Esophagus squamous epithelium (tissue), 5 donors: Measurements from ENCODE around the gene RSU1. TPM values are rescaled to one million over a fixed set of nuclear protein-coding genes. Genes with fewer than 3 reads are reported as not detected.
A peak's percentile ranks its signal among the peaks of the same experiment; 100 is the strongest.
"Not testable (repeated sequence)": the region's sequence is repeated elsewhere in the genome, so short reads cannot be mapped to it uniquely, and the experiment has no call there.

Experiments
- DNase-seq: peaks from one replicate; lab custom pipeline; 2025; lab: John Stamatoyannopoulos, UW
- H3K27ac ChIP-seq, 4 donors: fragments of 200-600 bp; sonication (generic); one replicate each; pipeline ENCODE4 v1.5.1; 2016 to 2019; ENCODE audit warnings: mild to moderate bottlenecking in 1 of 4
- H3K27me3 ChIP-seq, 4 donors: fragments of 200-600 bp; sonication (generic); 1 replicate in 3 of 4; 2 replicates in 1 of 4; pipeline versions ENCODE4 v1.5.1 to v1.6.0; 2017 to 2021; ENCODE audit warnings: antibody characterized with exemption in 1 of 4
- H3K36me3 ChIP-seq, 3 donors: fragments of 200-600 bp; sonication (generic); one replicate each; pipeline ENCODE4 v1.5.1; 2016 to 2019
- H3K4me1 ChIP-seq, 3 donors: fragments of 200-600 bp; sonication (generic); one replicate each; pipeline ENCODE4 v1.5.1; 2017 to 2019
- H3K4me3 ChIP-seq, 4 donors: fragments of 200-600 bp; sonication (generic); 1 replicate in 3 of 4; 2 replicates in 1 of 4; pipeline ENCODE4 v1.5.1; 2016 to 2019; ENCODE audit warnings: mild to moderate bottlenecking in 2 of 4, moderate library complexity in 1 of 4
- H3K9me3 ChIP-seq, 3 donors: fragments of 200-600 bp; sonication (generic); one replicate each; pipeline ENCODE4 v1.5.1; 2016 to 2019
- POLR2A ChIP-seq, 4 donors: fragments of 450-650 bp; IDR thresholded peaks; one replicate each; pipeline ENCODE4 v1.6.1; 2017; ENCODE audit warnings: antibody characterized with exemption in 4 of 4, mild to moderate bottlenecking in 4 of 4, moderate library complexity in 3 of 4
- WGBS, 2 donors: methylation state at CpG; one replicate each; pipeline ENCODE4 v1.1.5; 2018; 5-methylcytosine and 5-hydroxymethylcytosine counted together
- intact Hi-C: fragments of 100-400 bp; cut with DNase I; formaldehyde crosslinking; loops from one replicate; pipeline ENCODE4 v1.15.0; 2022
- total RNA-seq, 4 donors: library from RNA; depleted of rRNA; stranded (reverse); fragments of >200 nt; gene quantifications; one replicate each; pipeline ENCODE4 v1.1.0, GENCODE V29; 2016
- TF ChIP-seq, protein P1 (sequence below), 6 experiments: fragments of 450-650 bp in 4 of 6; fragments of 200-600 bp in 2 of 6; sonication (generic) in 2 of 6; IDR thresholded peaks; one replicate each; pipeline ENCODE4 v1.5.1; 2016 to 2019; ENCODE audit warnings: antibody characterized with exemption in 6 of 6, mild to moderate bottlenecking in 4 of 6, moderate library complexity in 4 of 6
- donor health status: DM: yes; HTN: yes; CAD: no.

RSU1 gene
- total RNA-seq, 4 donors from 2014 or later = 43.5 to 61.5 (median 51.3) TPM

DNA sequence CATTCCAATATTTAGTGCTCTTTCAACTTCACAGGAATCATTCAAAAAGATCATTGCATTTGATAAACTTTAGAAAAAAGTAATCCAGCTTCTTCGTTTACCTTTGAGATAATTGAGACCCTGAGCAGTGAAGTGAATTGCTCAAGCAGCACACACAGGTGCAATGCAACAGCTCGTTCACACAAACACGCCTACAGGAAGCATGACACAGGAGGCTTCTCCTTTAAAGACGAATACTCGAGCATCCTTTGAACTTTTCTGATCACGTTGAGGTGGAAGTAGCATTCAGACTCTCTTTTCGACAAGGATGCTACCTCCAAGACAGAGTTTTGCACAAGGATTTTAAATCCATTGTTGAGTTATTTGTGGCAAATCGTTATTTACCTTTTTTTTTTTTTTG, 18.0 kb upstream of the RSU1 start:
- TF ChIP-seq, protein P1, sequence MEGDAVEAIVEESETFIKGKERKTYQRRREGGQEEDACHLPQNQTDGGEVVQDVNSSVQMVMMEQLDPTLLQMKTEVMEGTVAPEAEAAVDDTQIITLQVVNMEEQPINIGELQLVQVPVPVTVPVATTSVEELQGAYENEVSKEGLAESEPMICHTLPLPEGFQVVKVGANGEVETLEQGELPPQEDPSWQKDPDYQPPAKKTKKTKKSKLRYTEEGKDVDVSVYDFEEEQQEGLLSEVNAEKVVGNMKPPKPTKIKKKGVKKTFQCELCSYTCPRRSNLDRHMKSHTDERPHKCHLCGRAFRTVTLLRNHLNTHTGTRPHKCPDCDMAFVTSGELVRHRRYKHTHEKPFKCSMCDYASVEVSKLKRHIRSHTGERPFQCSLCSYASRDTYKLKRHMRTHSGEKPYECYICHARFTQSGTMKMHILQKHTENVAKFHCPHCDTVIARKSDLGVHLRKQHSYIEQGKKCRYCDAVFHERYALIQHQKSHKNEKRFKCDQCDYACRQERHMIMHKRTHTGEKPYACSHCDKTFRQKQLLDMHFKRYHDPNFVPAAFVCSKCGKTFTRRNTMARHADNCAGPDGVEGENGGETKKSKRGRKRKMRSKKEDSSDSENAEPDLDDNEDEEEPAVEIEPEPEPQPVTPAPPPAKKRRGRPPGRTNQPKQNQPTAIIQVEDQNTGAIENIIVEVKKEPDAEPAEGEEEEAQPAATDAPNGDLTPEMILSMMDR (IDR thresholded peaks at IDR 0.05) = no peak
- TF ChIP-seq POLR2A (IDR thresholded peaks at IDR 0.05) = no peak
- no peak overlapping the region for H3K4me3 ChIP-seq
- H3K27ac ChIP-seq = no peak overlapping the region
- no peak for DNase-seq
- no peaks in the 10 kb centered on the region for H3K36me3 ChIP-seq
- 59 to 61% methylated on average over 8 of the region's 8 CpGs for WGBS, 2 donors
- intact Hi-C loops = no loop called here
- no peaks in the 10 kb centered on the region for H3K27me3 ChIP-seq
- no peaks in the 10 kb centered on the region for H3K4me1 ChIP-seq
- no peaks in the 10 kb centered on the region for H3K9me3 ChIP-seq

DNA sequence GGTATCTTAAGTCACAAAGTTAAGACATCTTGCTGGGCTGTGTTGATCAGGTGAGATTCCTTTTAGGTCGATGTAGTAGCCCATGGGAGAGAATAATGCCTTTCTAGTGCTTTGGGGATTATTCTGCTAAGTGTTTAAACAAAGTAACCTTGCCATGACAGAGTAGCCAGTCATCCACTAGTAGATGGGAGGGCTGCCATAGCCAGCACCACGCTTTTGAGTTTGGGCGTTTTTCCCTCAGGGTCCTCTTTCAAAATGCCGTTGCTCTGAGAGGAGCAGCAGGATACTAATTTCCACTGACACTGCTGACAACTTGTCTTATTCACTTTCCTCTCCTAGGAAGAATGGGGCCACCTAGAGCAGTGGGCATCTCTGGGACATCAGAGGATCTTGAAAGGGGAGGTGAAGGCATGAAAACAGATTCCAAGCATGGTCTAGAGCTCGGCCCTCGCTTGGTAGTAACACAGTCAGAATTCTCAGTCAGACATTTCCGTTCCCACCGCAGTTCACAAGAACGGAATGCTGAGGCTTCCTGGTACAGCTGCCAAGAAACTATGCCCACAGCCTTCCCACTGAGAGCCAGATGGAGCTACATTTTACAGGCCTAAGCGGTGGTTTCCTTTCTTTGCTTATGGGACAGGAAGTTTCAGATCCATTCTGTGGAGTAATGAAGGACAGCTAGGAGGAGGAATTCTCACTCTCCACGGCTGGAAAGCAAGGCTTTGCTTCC, 15.3 kb upstream of the RSU1 start:
- Histone ChIP-seq H3K27me3 (no peaks in the 10 kb centered on the region), H3K9me3 (no peaks in the 10 kb centered on the region), H3K4me1 (peaks cover 0 to 16% (median 0%) of the 10 kb centered on the region in 3 donors), H3K4me3 (no peak overlapping the region), H3K36me3 (no peaks in the 10 kb centered on the region), H3K27ac (peak overlapping the region in 3 of 4 donors; percentile 44 to 78 (median 70))
- DNase-seq = no peak
- TF ChIP-seq POLR2A (IDR thresholded peaks at IDR 0.05) = no peak
- TF ChIP-seq, protein P1 (IDR thresholded peaks at IDR 0.05) = no peak
- intact Hi-C loops = no loop called here
- WGBS, 2 donors = 52 to 58% methylated on average over 10 to 11 of the region's 11 CpGs

DNA sequence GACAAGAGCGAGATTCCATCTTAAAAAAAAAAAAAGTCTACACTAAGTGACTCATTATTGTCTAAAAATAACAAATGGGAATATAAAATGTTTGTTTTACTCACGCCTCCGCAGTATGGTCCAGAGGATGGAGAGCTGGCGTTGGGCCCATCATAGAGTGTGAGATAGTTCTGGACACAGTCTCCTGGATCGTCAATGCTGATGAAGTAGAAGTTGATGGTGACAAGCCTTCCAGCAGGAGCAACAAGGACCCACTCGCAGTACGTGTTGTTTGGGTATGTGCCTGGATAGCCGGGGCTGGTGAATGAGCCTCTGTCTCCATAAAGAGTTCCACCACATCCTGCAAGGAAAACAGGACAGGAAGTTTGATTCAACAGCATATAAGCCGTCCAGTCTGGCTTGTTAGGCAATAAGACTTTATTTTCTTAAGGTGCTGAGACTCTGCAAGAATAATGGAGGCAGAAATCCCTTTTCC, 11.5 kb upstream of the RSU1 start:
- DNase-seq = no peak
- Histone ChIP-seq H3K27me3 (no peaks in the 10 kb centered on the region), H3K27ac (peak overlapping the region in 3 of 4 donors; percentile 21 to 55 (median 54)), H3K9me3 (no peaks in the 10 kb centered on the region), H3K4me3 (peak overlapping the region in 1 of 4 donors; percentile 28), H3K36me3 (no peaks in the 10 kb centered on the region), H3K4me1 (peaks cover 0 to 16% (median 0%) of the 10 kb centered on the region in 3 donors)
- intact Hi-C loops = no loop called here
- TF ChIP-seq, protein P1 (IDR thresholded peaks at IDR 0.05) = no peak
- WGBS, 2 donors = 16 to 33% methylated on average over 9 of the region's 9 CpGs

DNA sequence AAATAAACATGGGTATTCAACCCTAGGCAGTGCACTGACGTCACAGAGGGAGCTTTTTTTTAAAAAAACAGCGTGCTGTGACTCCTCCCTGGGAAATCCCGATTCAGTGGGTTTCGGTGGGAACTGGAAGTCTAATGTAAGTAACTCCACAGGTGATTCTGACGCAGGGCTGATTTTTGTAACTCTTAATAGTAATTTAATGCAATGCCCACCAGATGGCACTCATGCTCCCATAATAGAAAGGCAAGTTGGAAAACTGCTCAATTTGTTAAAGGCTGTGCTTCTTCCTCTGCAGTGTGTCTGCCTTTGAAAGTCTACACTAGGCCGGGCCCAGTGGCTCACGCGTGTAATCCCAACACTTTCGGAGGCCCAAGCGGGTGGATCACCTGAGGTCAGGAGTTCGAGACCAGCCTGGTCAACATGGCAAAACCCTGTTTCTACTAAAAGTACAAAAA, 10.9 kb upstream of the RSU1 start:
- no peaks in the 10 kb centered on the region for H3K36me3 ChIP-seq
- H3K27ac ChIP-seq = peak overlapping the region in 3 of 4 donors; percentile 21 to 55 (median 43)
- WGBS, 2 donors = 2 to 4% methylated on average over 5 to 8 of the region's 11 CpGs
- intact Hi-C loops = no loop called here
- TF ChIP-seq, protein P1 (IDR thresholded peaks at IDR 0.05) = peak; percentile 18 to 68 (median 56)
- TF ChIP-seq POLR2A (IDR thresholded peaks at IDR 0.05) = no peak
- no peaks in the 10 kb centered on the region for H3K27me3 ChIP-seq
- H3K4me1 ChIP-seq = peaks cover 0 to 16% (median 0%) of the 10 kb centered on the region in 3 donors
- H3K9me3 ChIP-seq = peaks cover 0 to under 1% (median 0%) of the 10 kb centered on the region in 3 donors
- no peak overlapping the region for H3K4me3 ChIP-seq
- no peak for DNase-seq

DNA sequence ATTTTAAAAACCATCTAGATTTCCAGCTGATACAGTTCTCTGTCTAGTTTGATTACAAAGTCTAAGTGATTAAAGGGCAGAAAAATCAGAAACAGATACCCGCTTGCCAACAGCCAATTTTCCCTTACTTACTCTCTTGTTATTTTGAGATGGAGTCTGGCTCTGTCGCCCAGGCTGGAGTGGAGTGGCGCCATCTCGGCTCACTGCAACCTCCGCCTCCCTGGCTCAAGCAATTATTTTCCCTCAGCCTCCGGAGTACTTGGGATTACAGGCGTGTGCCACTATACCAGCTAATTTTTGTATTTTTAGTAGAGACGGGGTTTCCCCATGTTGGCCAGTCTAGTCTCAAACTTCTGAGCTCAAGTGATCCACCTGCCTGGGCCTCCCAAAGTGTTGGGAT, 10.2 kb upstream of the RSU1 start:
- H3K4me3 ChIP-seq, H3K9me3 ChIP-seq, H3K27me3 ChIP-seq, H3K36me3 ChIP-seq, DNase-seq, intact Hi-C loops: not testable (repeated sequence)
- peak overlapping the region in 2 of 4 donors; percentile 9 to 29 for H3K27ac ChIP-seq
- peaks cover 0 to 16% (median 0%) of the 10 kb centered on the region in 3 donors for H3K4me1 ChIP-seq
- WGBS, 2 donors = 51 to 54% methylated on average over 8 of the region's 8 CpGs
